BLaER1 treated with 17β-estradiol and CSF1 and Interleukin-3, amounts not matched to agents 10 nM and 100 nM (cell line): ENCODE data around the gene SNED1.

ENCODE experiments used
- H3K27ac ChIP-seq, 11 experiments: shearing (Covaris generic); formaldehyde crosslinking; 2 replicates each; pipeline ENCODE4 v1.8.1; 2022
- H3K27me3 ChIP-seq, 11 experiments: shearing (Covaris generic); formaldehyde crosslinking; 2 replicates each; pipeline ENCODE4 v1.8.1; 2022
- H3K36me3 ChIP-seq, 11 experiments: shearing (Covaris generic); formaldehyde crosslinking; 2 replicates each; pipeline ENCODE4 v1.8.1; 2022
- H3K4me1 ChIP-seq, 10 experiments: shearing (Covaris generic); formaldehyde crosslinking; 2 replicates each; pipeline ENCODE4 v1.8.1; 2022
- H3K4me2 ChIP-seq, 11 experiments: shearing (Covaris generic); formaldehyde crosslinking; 2 replicates each; pipeline ENCODE4 v1.8.1; 2022
- H3K4me3 ChIP-seq, 10 experiments: shearing (Covaris generic); formaldehyde crosslinking; 2 replicates each; pipeline ENCODE4 v1.8.1; 2022
- H3K9ac ChIP-seq, 11 experiments: shearing (Covaris generic); formaldehyde crosslinking; 2 replicates each; pipeline ENCODE4 v1.8.1; 2022
- H3K9me3 ChIP-seq, 11 experiments: shearing (Covaris generic); formaldehyde crosslinking; replicated peaks in 1 of 11; 2 replicates each; pipeline ENCODE4 v1.8.1; 2022
- H4K20me1 ChIP-seq, 11 experiments: shearing (Covaris generic); formaldehyde crosslinking; 2 replicates each; pipeline ENCODE4 v1.8.1; 2022
- Cebpa-rat ChIP-seq, 11 experiments: shearing (Covaris generic); IDR thresholded peaks; 2 replicates each; pipeline ENCODE4 v1.8.1; 2022

SNED1 gene

GRCh38 chr2:241036397-241036963 lies 38.1 kb downstream of the SNED1 start:
- no peak for TF ChIP-seq Cebpa-rat (IDR thresholded peaks at IDR 0.05)
- Histone ChIP-seq H3K27ac (no peak overlapping the region), H3K27me3 (peaks cover 17 to 35% (median 24%) of the 10 kb centered on the region in 11 experiments), H3K9me3 (no peaks in the 10 kb centered on the region), H4K20me1 (peaks cover 0 to 22% (median 0%) of the 10 kb centered on the region in 11 experiments; a peak in 5 of 22 replicates), H3K36me3 (no peaks in the 10 kb centered on the region), H3K4me3 (peak overlapping the region; percentile 44 to 60 (median 52)), H3K9ac (peak overlapping the region; percentile 2 to 56 (median 38); a peak in 15 of 22 replicates), H3K4me1 (peaks cover 22 to 68% (median 45%) of the 10 kb centered on the region in 10 experiments), H3K4me2 (peak overlapping the region; percentile 81 to 98 (median 95))

- Histone ChIP-seq H3K36me3 (no peaks in the 10 kb centered on the region), H3K4me2 (peak overlapping the region; percentile 81 to 98 (median 95)), H3K4me1 (peaks cover 27 to 69% (median 50%) of the 10 kb centered on the region in 10 experiments), H3K27me3 (peaks cover 17 to 35% (median 24%) of the 10 kb centered on the region in 11 experiments), H4K20me1 (peaks cover 0 to 22% (median 0%) of the 10 kb centered on the region in 11 experiments; a peak in 5 of 22 replicates), H3K4me3 (peak overlapping the region; percentile 44 to 60 (median 52); a peak in 18 of 20 replicates), H3K9me3 (no peaks in the 10 kb centered on the region), H3K27ac (no peak overlapping the region), H3K9ac (peak overlapping the region in 6 of 11 experiments; percentile 14 to 56 (median 46); a peak in 7 of 22 replicates)
- TF ChIP-seq Cebpa-rat (IDR thresholded peaks at IDR 0.05): no peak
Measured at GRCh38 chr2:241036964-241037421, 38.6 kb downstream of the SNED1 start.

GRCh38 chr2:241037498-241037897 lies 39.1 kb downstream of the SNED1 start:
- no peaks in the 10 kb centered on the region for H3K9me3 ChIP-seq
- H3K4me2 ChIP-seq: peak overlapping the region in 8 of 11 experiments; percentile 81 to 98 (median 96); a peak in 12 of 22 replicates
- H3K4me1 ChIP-seq: peaks cover 31 to 71% (median 53%) of the 10 kb centered on the region in 10 experiments
- peaks cover 17 to 35% (median 24%) of the 10 kb centered on the region in 11 experiments for H3K27me3 ChIP-seq
- H4K20me1 ChIP-seq: peaks cover 0 to 22% (median 0%) of the 10 kb centered on the region in 11 experiments; a peak in 5 of 22 replicates
- no peak for TF ChIP-seq Cebpa-rat (IDR thresholded peaks at IDR 0.05)
- H3K36me3 ChIP-seq: no peaks in the 10 kb centered on the region
- no peak overlapping the region for H3K9ac ChIP-seq
- H3K4me3 ChIP-seq: no peak overlapping the region
- H3K27ac ChIP-seq: no peak overlapping the region

GRCh38 chr2:241038374-241039180 lies 40.2 kb downstream of the SNED1 start:
- Histone ChIP-seq H3K36me3 (no peaks in the 10 kb centered on the region), H3K9ac (no peak overlapping the region), H3K27ac (no peak overlapping the region), H3K4me2 (peak overlapping the region in 5 of 11 experiments; percentile 2 to 96 (median 92); a peak in 7 of 22 replicates), H3K4me1 (peaks cover 31 to 71% (median 53%) of the 10 kb centered on the region in 10 experiments), H3K4me3 (no peak overlapping the region), H3K9me3 (no peaks in the 10 kb centered on the region), H3K27me3 (peaks cover 17 to 35% (median 24%) of the 10 kb centered on the region in 11 experiments), H4K20me1 (peaks cover 0 to 22% (median 0%) of the 10 kb centered on the region in 11 experiments; a peak in 5 of 22 replicates)
- no peak for TF ChIP-seq Cebpa-rat (IDR thresholded peaks at IDR 0.05)

GRCh38 chr2:241039416-241039815 lies 41.0 kb downstream of the SNED1 start:
- no peak overlapping the region for H3K27ac ChIP-seq
- peaks cover 0 to 3% (median 1%) of the 10 kb centered on the region in 11 experiments; a peak in 8 of 22 replicates for H3K9me3 ChIP-seq
- H3K4me3 ChIP-seq: no peak overlapping the region
- H3K4me1 ChIP-seq: peaks cover 31 to 67% (median 53%) of the 10 kb centered on the region in 10 experiments
- no peaks in the 10 kb centered on the region for H3K36me3 ChIP-seq
- H3K9ac ChIP-seq: no peak overlapping the region
- no peak overlapping the region for H3K4me2 ChIP-seq
- no peak for TF ChIP-seq Cebpa-rat (IDR thresholded peaks at IDR 0.05)
- peaks cover 17 to 31% (median 24%) of the 10 kb centered on the region in 11 experiments for H3K27me3 ChIP-seq
- H4K20me1 ChIP-seq: peaks cover 0 to 22% (median 0%) of the 10 kb centered on the region in 11 experiments; a peak in 5 of 22 replicates

GRCh38 chr2:241040081-241040803 lies 41.8 kb downstream of the SNED1 start:
- no peak for TF ChIP-seq Cebpa-rat (IDR thresholded peaks at IDR 0.05)
- H3K4me3 ChIP-seq: no peak overlapping the region
- no peak overlapping the region for H3K9ac ChIP-seq

GRCh38 chr2:241041589-241042158 lies 43.3 kb downstream of the SNED1 start:
- peaks cover 9 to 14% (median 11%) of the 10 kb centered on the region in 11 experiments for H3K27me3 ChIP-seq
- H3K36me3 ChIP-seq: no peaks in the 10 kb centered on the region
- H3K4me2 ChIP-seq: peak overlapping the region; percentile 43 to 75 (median 68)
- no peak overlapping the region for H3K4me3 ChIP-seq
- peak overlapping the region in 6 of 11 experiments; percentile 19 to 69 (median 50); a peak in 12 of 22 replicates for H3K27ac ChIP-seq
- H4K20me1 ChIP-seq: peaks cover 0 to 21% (median 0%) of the 10 kb centered on the region in 11 experiments; a peak in 4 of 22 replicates
- no peak for TF ChIP-seq Cebpa-rat (IDR thresholded peaks at IDR 0.05)
- H3K4me1 ChIP-seq: peaks cover 25 to 49% (median 41%) of the 10 kb centered on the region in 10 experiments
- H3K9ac ChIP-seq: peak overlapping the region in 3 of 11 experiments; percentile 8 to 48 (median 47); a peak in 5 of 22 replicates
- H3K9me3 ChIP-seq: peaks cover 0 to 19% (median 10%) of the 10 kb centered on the region in 11 experiments; a peak in 11 of 22 replicates

More at GRCh38 chr2:241040081-241040803, 41.8 kb downstream of the SNED1 start:
- Histone ChIP-seq H3K27ac (no peak overlapping the region), H3K36me3 (no peaks in the 10 kb centered on the region), H3K27me3 (peaks cover 17 to 24% (median 19%) of the 10 kb centered on the region in 11 experiments), H3K4me2 (peak overlapping the region in 10 of 11 experiments; percentile 43 to 75 (median 68); a peak in 19 of 22 replicates), H3K4me1 (peaks cover 31 to 59% (median 50%) of the 10 kb centered on the region in 10 experiments), H3K9me3 (peaks cover 0 to 11% (median 9%) of the 10 kb centered on the region in 11 experiments; a peak in 10 of 22 replicates), H4K20me1 (peaks cover 0 to 22% (median 0%) of the 10 kb centered on the region in 11 experiments; a peak in 4 of 22 replicates)

- Histone ChIP-seq H3K27me3 (no peaks in the 10 kb centered on the region), H3K4me2 (no peak overlapping the region), H3K36me3 (no peaks in the 10 kb centered on the region), H3K4me1 (peaks cover 21 to 30% (median 26%) of the 10 kb centered on the region in 10 experiments), H3K9me3 (peaks cover 0 to 19% (median 10%) of the 10 kb centered on the region in 11 experiments; a peak in 11 of 22 replicates), H3K27ac (no peak overlapping the region), H3K4me3 (no peak overlapping the region), H3K9ac (no peak overlapping the region), H4K20me1 (peaks cover 0 to 11% (median 0%) of the 10 kb centered on the region in 11 experiments; a peak in 1 of 22 replicates)
- TF ChIP-seq Cebpa-rat (IDR thresholded peaks at IDR 0.05): no peak
Measured at GRCh38 chr2:241043581-241043980, 45.2 kb downstream of the SNED1 start.
